Effector memory CD8-positive, alpha-beta T cell (primary cell): ENCODE results near the gene ZNF768.

Experiments used
- ATAC-seq: fragments of 150-1000 bp; cut with Tn5 transposase; replicated peaks from 2 replicates; pipeline ENCODE4 v1.10.0; 2021; ENCODE audit warnings: mild to moderate bottlenecking, moderate library complexity
- DNase-seq, 3 experiments: peaks; one replicate each; pipeline ENCODE4 v3.0.0; 2021
- H3K27ac Mint-ChIP-seq, 2 donors: one replicate each; pipeline ENCODE4 v1.8.0; 2022; ENCODE audit warnings: mild to moderate bottlenecking in 2 of 2, mixed read lengths in 2 of 2, moderate library complexity in 2 of 2
- H3K27me3 Mint-ChIP-seq, 2 donors: one replicate each; pipeline ENCODE4 v1.8.0; 2022; ENCODE audit warnings: mixed read lengths in 2 of 2
- H3K36me3 Mint-ChIP-seq: one replicate; pipeline ENCODE4 v1.8.0; 2022; ENCODE audit warnings: mild to moderate bottlenecking, moderate library complexity, mixed read lengths; ENCODE audit not compliant: insufficient read depth
- H3K4me1 Mint-ChIP-seq, 2 donors: one replicate each; pipeline ENCODE4 v1.8.0; 2022; ENCODE audit warnings: low read depth in 2 of 2, mixed read lengths in 2 of 2
- H3K4me3 Mint-ChIP-seq, 2 donors: one replicate each; pipeline ENCODE4 v1.8.0; 2022; ENCODE audit warnings: mild to moderate bottlenecking in 2 of 2, mixed read lengths in 2 of 2, moderate library complexity in 2 of 2
- H3K9me3 Mint-ChIP-seq, 2 donors: one replicate each; pipeline ENCODE4 v1.8.0; 2022; ENCODE audit warnings: mixed read lengths in 2 of 2
- total RNA-seq, 9 experiments: gene quantifications; one replicate each; lab custom pipeline; 2026; lab: John Stamatoyannopoulos, UW

The ZNF768 gene
- 0.67 to 11.8 (median 10.4) reads per million in 9 experiments for total RNA-seq

GRCh38 chr16:30526137-30526822 lies at the start of gene ZNF768:
Gene ZNF768 (minus strand): TSS chr16:30526566. CDS start chr16:30526413, 153 bp downstream.
- no peaks in the 10 kb centered on the region for H3K27me3 Mint-ChIP-seq
- peak; percentile 15 for ATAC-seq
- peaks cover 34% of the 10 kb centered on the region for H3K36me3 Mint-ChIP-seq
- peak within 1 kb of the TSS; percentile 88 for H3K27ac Mint-ChIP-seq
- peaks cover 15 to 25% of the 10 kb centered on the region in 2 donors for H3K4me1 Mint-ChIP-seq
- peak within 1 kb of the TSS; percentile 88 for H3K4me3 Mint-ChIP-seq
- no peak for DNase-seq
- H3K9me3 Mint-ChIP-seq: no peaks in the 10 kb centered on the region

- no peak for DNase-seq
- Mint-ChIP-seq H3K27me3 (no peaks in the 10 kb centered on the region), H3K4me1 (peaks cover 11 to 16% of the 10 kb centered on the region in 2 donors), H3K36me3 (peaks cover 16% of the 10 kb centered on the region), H3K9me3 (no peaks in the 10 kb centered on the region), H3K27ac (peak overlapping the region in 1 of 2 donors; percentile 26), H3K4me3 (no peak overlapping the region)
- no peak for ATAC-seq
Observed at GRCh38 chr16:30574678-30575077, 48.3 kb upstream of the ZNF768 start.

- peak within 1 kb of the TSS; percentile 86 to 95 for H3K27ac Mint-ChIP-seq
Observed at GRCh38 chr16:30571445-30572322, 45.3 kb upstream of the ZNF768 start, which contains the start of gene ZNF688. Gene ZNF688 (minus strand): TSS chr16:30571714. CDS start chr16:30571629, 85 bp downstream.

GRCh38 chr16:30570636-30571444 lies 44.5 kb upstream of the ZNF768 start:
- Mint-ChIP-seq H3K4me1 (peaks cover 27 to 37% of the 10 kb centered on the region in 2 donors), H3K27ac (peak overlapping the region; percentile 86 to 95), H3K9me3 (no peaks in the 10 kb centered on the region), H3K36me3 (peaks cover 9% of the 10 kb centered on the region), H3K27me3 (no peaks in the 10 kb centered on the region), H3K4me3 (peak overlapping the region; percentile 83 to 91)
- no peak for ATAC-seq
- no peak for DNase-seq

More at GRCh38 chr16:30571445-30572322, 45.3 kb upstream of the ZNF768 start, which contains the start of gene ZNF688:
- H3K4me3 Mint-ChIP-seq: peak within 1 kb of the TSS; percentile 83 to 91
- H3K36me3 Mint-ChIP-seq: peaks cover 9% of the 10 kb centered on the region
- DNase-seq: peak; percentile 91 to 94 (median 93)
- H3K9me3 Mint-ChIP-seq: no peaks in the 10 kb centered on the region
- H3K27me3 Mint-ChIP-seq: no peaks in the 10 kb centered on the region
- H3K4me1 Mint-ChIP-seq: peaks cover 26 to 34% of the 10 kb centered on the region in 2 donors
- peak; percentile 82 for ATAC-seq

GRCh38 chr16:30569746-30570635 lies 43.6 kb upstream of the ZNF768 start:
- ATAC-seq: no peak
- Mint-ChIP-seq H3K4me3 (peak overlapping the region in 1 of 2 donors; percentile 91), H3K36me3 (peaks cover 12% of the 10 kb centered on the region), H3K9me3 (no peaks in the 10 kb centered on the region), H3K27me3 (no peaks in the 10 kb centered on the region), H3K27ac (peak overlapping the region; percentile 32 to 86), H3K4me1 (peaks cover 27 to 37% of the 10 kb centered on the region in 2 donors)
- no peak for DNase-seq

DNA sequence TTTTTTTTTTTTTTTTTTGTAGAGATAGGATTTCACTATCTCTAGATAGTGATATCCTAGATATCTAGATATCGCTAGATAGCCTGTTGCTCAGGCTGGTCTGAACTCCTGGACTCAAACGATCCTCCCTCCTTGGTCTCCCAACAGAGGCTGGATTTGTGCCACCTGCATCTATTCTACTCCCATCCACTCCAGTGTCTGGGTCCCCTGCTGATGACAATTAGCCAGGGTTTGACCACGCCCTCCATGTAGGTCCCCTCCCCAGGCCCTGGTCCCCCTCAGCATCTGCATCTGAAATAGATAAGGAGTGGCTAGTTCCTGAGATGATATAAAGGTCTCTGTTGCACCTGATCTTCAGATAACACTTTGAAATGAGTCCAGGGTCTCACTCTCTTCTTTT lies 42.9 kb upstream of the ZNF768 start:
- H3K27ac Mint-ChIP-seq: no peak overlapping the region
- H3K9me3 Mint-ChIP-seq: no peaks in the 10 kb centered on the region
- H3K4me3 Mint-ChIP-seq: no peak overlapping the region
- ATAC-seq: no peak
- peaks cover 27 to 37% of the 10 kb centered on the region in 2 donors for H3K4me1 Mint-ChIP-seq
- H3K27me3 Mint-ChIP-seq: no peaks in the 10 kb centered on the region
- DNase-seq: no peak
- H3K36me3 Mint-ChIP-seq: peaks cover 12% of the 10 kb centered on the region

DNA sequence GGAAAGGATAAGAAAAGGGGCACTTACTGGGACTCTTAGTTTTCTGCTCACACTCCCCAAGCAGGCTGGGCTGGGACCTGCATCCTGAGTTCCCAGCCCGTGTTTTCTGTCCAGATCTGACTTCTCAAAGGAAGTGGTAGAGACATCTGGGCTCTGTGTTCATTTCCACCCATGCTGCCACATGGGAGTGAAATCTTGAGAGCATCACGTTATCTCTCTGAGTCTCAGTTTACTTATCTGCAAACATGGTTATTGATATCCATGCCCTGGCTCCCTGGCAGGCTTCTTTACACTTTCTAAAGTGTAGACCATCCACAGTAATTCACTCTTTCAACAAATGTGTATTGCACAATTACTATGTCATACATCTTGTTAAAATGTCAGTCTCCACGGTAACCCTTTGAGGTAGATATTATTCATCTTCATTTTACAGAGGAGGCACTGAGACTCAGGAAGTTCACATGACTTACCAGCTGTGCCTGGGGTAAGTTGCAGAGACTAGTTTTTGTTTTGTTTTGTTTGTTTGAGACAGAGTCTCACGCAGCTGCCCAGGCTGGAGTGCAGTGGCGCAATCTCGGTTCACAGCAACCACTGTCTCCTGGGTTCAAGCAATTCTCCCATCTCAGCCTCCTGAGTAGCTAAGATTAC lies 41.7 kb upstream of the ZNF768 start:
- Mint-ChIP-seq H3K4me1 (peaks cover 24 to 32% of the 10 kb centered on the region in 2 donors), H3K4me3 (peak overlapping the region; percentile 52 to 64), H3K27me3 (no peaks in the 10 kb centered on the region), H3K27ac (peak overlapping the region; percentile 96 to 98), H3K36me3 (peaks cover 12% of the 10 kb centered on the region), H3K9me3 (no peaks in the 10 kb centered on the region)
- ATAC-seq (peak; percentile 39), DNase-seq (peak; percentile 27 to 34 (median 31))

- Mint-ChIP-seq H3K36me3 (peaks cover 12% of the 10 kb centered on the region), H3K27me3 (no peaks in the 10 kb centered on the region), H3K9me3 (no peaks in the 10 kb centered on the region), H3K27ac (peak overlapping the region; percentile 96 to 98), H3K4me3 (peak overlapping the region; percentile 52 to 64), H3K4me1 (peaks cover 26 to 30% of the 10 kb centered on the region in 2 donors)
- peak; percentile 31 for ATAC-seq
- peak in 2 of 3 experiments; percentile 37 to 46 for DNase-seq
Observed at GRCh38 chr16:30567160-30567990, 41.0 kb upstream of the ZNF768 start.

GRCh38 chr16:30566531-30566930 lies 40.2 kb upstream of the ZNF768 start:
- no peak overlapping the region for H3K4me3 Mint-ChIP-seq

DNA sequence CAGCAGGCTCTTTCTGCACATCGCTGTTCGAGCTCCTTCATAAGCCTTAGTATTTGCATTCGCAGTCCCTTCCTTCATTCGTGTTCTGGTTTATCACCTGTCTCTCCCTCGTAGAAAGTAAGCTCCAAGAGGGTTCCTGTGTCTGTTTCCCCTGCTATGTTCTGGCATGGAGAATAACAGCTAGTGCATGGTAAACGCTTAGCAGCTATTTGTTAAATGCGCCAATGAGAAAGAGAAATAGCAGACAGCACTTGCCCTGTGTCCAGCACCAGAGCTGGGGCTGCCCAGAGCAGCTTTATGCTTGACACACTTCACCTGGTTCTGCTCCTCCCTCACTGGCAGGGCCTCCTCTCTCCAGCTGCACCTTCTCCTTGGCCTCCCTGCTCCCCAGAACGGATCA lies 39.6 kb upstream of the ZNF768 start:
- Mint-ChIP-seq H3K4me1 (peaks cover 23 to 27% of the 10 kb centered on the region in 2 donors), H3K27ac (peak overlapping the region; percentile 31 to 96), H3K9me3 (no peaks in the 10 kb centered on the region), H3K36me3 (peaks cover 7% of the 10 kb centered on the region), H3K27me3 (no peaks in the 10 kb centered on the region), H3K4me3 (no peak overlapping the region)
- ATAC-seq (no peak), DNase-seq (no peak)

More at GRCh38 chr16:30566531-30566930, 40.2 kb upstream of the ZNF768 start:
- Mint-ChIP-seq H3K27ac (peak overlapping the region in 1 of 2 donors; percentile 96), H3K36me3 (peaks cover 7% of the 10 kb centered on the region), H3K27me3 (no peaks in the 10 kb centered on the region), H3K9me3 (no peaks in the 10 kb centered on the region), H3K4me1 (peaks cover 24 to 25% of the 10 kb centered on the region in 2 donors)
- DNase-seq: no peak
- ATAC-seq: no peak

DNA sequence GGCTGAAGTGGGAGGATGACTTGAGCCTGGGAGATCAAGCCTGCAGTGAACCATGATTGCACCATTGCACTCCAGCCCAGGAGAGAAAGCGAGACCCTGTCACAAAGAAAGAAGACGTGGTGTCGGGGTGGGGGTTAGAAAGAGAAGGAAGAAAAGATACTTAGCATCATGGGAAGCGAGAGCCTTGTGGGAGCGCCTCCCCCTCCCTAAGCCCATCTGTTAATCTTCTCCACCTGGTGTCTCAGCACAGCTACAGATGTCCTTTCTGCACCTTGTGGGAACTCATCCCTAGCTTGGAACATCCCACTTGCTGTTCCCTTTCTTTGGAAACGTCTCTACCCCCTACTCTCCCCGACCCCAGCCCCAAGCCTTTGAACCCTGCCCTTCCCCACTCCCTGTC lies 39.2 kb upstream of the ZNF768 start:
- Mint-ChIP-seq H3K4me1 (peaks cover 21 to 25% of the 10 kb centered on the region in 2 donors), H3K9me3 (no peaks in the 10 kb centered on the region), H3K36me3 (peaks cover 7% of the 10 kb centered on the region), H3K4me3 (no peak overlapping the region), H3K27ac (peak overlapping the region in 1 of 2 donors; percentile 31), H3K27me3 (no peaks in the 10 kb centered on the region)
- DNase-seq: no peak
- ATAC-seq: no peak
